Fibroblast of lung (primary cell): Measurements from ENCODE around the gene NPHP1. TPM values are rescaled to one million over a fixed set of nuclear protein-coding genes. Genes with fewer than 3 reads are reported as not detected.

Experiments
- DNase-seq, 2 donors: peaks; one replicate each; pipeline versions ENCODE4 v3.0.0 to v3.0.0-alpha.2; 2010; ENCODE audit warnings: low read depth in 2 of 2
- H2AFZ ChIP-seq: 2 replicates; pipeline ENCODE4 v1.5.1; 2012; ENCODE audit warnings: low read length, control low read depth, inconsistent platforms
- H3K27ac ChIP-seq: 2 replicates; pipeline ENCODE4 v1.5.1; 2011; ENCODE audit warnings: low read length, control low read depth; ENCODE audit not compliant: insufficient read depth
- H3K27me3 ChIP-seq: 2 replicates; pipeline ENCODE4 v1.5.1; 2011; ENCODE audit warnings: mild to moderate bottlenecking, low read length; ENCODE audit not compliant: control insufficient read depth, insufficient read depth
- H3K36me3 ChIP-seq: 2 replicates; pipeline ENCODE4 v1.5.1; 2011; ENCODE audit warnings: low read length; ENCODE audit not compliant: control insufficient read depth, insufficient read depth
- H3K4me1 ChIP-seq: 2 replicates; pipeline ENCODE4 v1.5.1; 2011; ENCODE audit warnings: low read length; ENCODE audit not compliant: control insufficient read depth, insufficient read depth; ENCODE audit errors: extremely low read depth
- H3K4me2 ChIP-seq: 2 replicates; pipeline ENCODE4 v1.5.1; 2011; ENCODE audit warnings: low read length, control low read depth; ENCODE audit not compliant: insufficient read depth; ENCODE audit errors: extremely low read depth
- H3K4me3 ChIP-seq, 4 experiments: fragments of 200-600 bp in 1 of 4; sonication (generic) in 1 of 4; replicated peaks in 1 of 4; 2 replicates each; pipeline ENCODE4 v1.5.1; 2011 to 2016; ENCODE audit warnings: low read length in 4 of 4, low read depth in 3 of 4, mild to moderate bottlenecking in 3 of 4, control low read depth in 2 of 4, inconsistent platforms in 1 of 4, mixed read lengths in 1 of 4; ENCODE audit not compliant: insufficient read depth in 1 of 4; ENCODE audit errors: control extremely low read depth in 1 of 4
- H3K79me2 ChIP-seq: 2 replicates; pipeline ENCODE4 v1.5.1; 2012; ENCODE audit warnings: mild to moderate bottlenecking, low read length, inconsistent platforms; ENCODE audit not compliant: control insufficient read depth, insufficient read depth
- H3K9ac ChIP-seq: 2 replicates; pipeline ENCODE4 v1.5.1; 2011; ENCODE audit warnings: mild to moderate bottlenecking, low read length, control low read depth; ENCODE audit not compliant: insufficient read depth
- H3K9me3 ChIP-seq: 2 replicates; pipeline ENCODE4 v1.5.1; 2012; ENCODE audit warnings: low read depth, low read length; ENCODE audit not compliant: control insufficient read depth, insufficient read depth
- H4K20me1 ChIP-seq: 2 replicates; pipeline ENCODE4 v1.5.1; 2011; ENCODE audit warnings: low read length; ENCODE audit not compliant: control insufficient read depth, insufficient read depth; ENCODE audit errors: extremely low read depth
- EZH2 ChIP-seq: IDR thresholded peaks from 2 replicates; pipeline ENCODE4 v1.5.1; 2012; ENCODE audit warnings: low read length, control low read depth, mild to moderate bottlenecking; ENCODE audit errors: missing control alignments
- polyA plus RNA-seq, 2 donors: library from polyadenylated mRNA; depleted of rRNA in 1 of 2; stranded (reverse) in 1 of 2; unstranded in 1 of 2; fragments of >200 nt; gene quantifications; 2 replicates each; pipeline ENCODE4 v1.2.1, GENCODE V29; 2011 to 2012; ENCODE audit warnings: missing spikeins in 1 of 2
- total RNA-seq: library from RNA; depleted of rRNA; stranded (reverse); fragments of >200 nt; gene quantifications from 2 replicates; pipeline ENCODE4 v1.2.1, GENCODE V29; 2014
- TF ChIP-seq, protein P1 (sequence below), 2 donors: IDR thresholded peaks in 1 of 2; conservative IDR thresholded peaks in 1 of 2; 1 replicate in 1 of 2; 2 replicates in 1 of 2; pipeline ENCODE4 v1.5.1; 2011 to 2012; ENCODE audit warnings: low read length in 2 of 2, control low read depth in 1 of 2, inconsistent platforms in 1 of 2, low read depth in 1 of 2, mild to moderate bottlenecking in 1 of 2

NPHP1 gene
- total and polyA plus RNA-seq, 2 donors (not counting 1 experiment from before 2014, with no cell fraction given), result 5.0 to 5.1 TPM

DNA sequence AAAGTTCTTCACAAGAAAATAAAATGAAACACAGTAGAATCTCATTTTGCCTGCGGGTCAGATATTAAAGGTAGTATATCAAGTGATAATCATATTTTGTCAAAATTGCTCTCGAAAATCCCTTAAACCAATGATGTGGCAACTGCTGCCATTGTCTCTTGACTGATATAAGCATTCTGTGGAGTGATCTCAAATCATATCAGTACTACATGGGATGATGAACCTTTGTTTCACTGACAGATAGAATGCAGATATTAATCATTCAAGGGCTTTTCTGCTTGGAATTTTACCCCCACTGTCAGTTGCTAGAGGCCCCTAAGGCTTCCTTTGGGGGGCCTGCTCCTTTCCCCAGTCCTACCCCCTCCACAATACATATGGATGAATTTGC lies 57.9 kb downstream of the NPHP1 start:
- H3K79me2 ChIP-seq, result no peaks in the 10 kb centered on the region
- no peaks in the 10 kb centered on the region for H4K20me1 ChIP-seq
- DNase-seq, result no peak
- no peak for TF ChIP-seq EZH2
- TF ChIP-seq, protein P1, sequence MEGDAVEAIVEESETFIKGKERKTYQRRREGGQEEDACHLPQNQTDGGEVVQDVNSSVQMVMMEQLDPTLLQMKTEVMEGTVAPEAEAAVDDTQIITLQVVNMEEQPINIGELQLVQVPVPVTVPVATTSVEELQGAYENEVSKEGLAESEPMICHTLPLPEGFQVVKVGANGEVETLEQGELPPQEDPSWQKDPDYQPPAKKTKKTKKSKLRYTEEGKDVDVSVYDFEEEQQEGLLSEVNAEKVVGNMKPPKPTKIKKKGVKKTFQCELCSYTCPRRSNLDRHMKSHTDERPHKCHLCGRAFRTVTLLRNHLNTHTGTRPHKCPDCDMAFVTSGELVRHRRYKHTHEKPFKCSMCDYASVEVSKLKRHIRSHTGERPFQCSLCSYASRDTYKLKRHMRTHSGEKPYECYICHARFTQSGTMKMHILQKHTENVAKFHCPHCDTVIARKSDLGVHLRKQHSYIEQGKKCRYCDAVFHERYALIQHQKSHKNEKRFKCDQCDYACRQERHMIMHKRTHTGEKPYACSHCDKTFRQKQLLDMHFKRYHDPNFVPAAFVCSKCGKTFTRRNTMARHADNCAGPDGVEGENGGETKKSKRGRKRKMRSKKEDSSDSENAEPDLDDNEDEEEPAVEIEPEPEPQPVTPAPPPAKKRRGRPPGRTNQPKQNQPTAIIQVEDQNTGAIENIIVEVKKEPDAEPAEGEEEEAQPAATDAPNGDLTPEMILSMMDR (conservative IDR thresholded peaks at IDR 0.05 in 1 of 2, IDR thresholded peaks at IDR 0.05 in 1 of 2; ENCODE audit: low read depth in 1 of 2, low read length in 2 of 2), result no peak
- peaks cover 12% of the 10 kb centered on the region for H3K4me1 ChIP-seq
- H3K9ac ChIP-seq, result no peak overlapping the region
- H3K9me3 ChIP-seq, result no peaks in the 10 kb centered on the region
- H3K36me3 ChIP-seq, result no peaks in the 10 kb centered on the region
- H3K27ac ChIP-seq, result no peak overlapping the region
- no peak overlapping the region for H3K4me2 ChIP-seq
- no peak overlapping the region for H2AFZ ChIP-seq
- no peak overlapping the region for H3K4me3 ChIP-seq
- no peaks in the 10 kb centered on the region for H3K27me3 ChIP-seq

- no peak overlapping the region for H3K9ac ChIP-seq
- H3K79me2 ChIP-seq, result no peaks in the 10 kb centered on the region
- H3K9me3 ChIP-seq, result no peaks in the 10 kb centered on the region
- no peak for TF ChIP-seq EZH2
- TF ChIP-seq, protein P1 (conservative IDR thresholded peaks at IDR 0.05 in 1 of 2, IDR thresholded peaks at IDR 0.05 in 1 of 2; ENCODE audit: low read depth in 1 of 2, low read length in 2 of 2), result no peak
- H2AFZ ChIP-seq, result no peak overlapping the region
- H3K27ac ChIP-seq, result no peak overlapping the region
- H3K4me1 ChIP-seq, result peaks cover 12% of the 10 kb centered on the region
- no peaks in the 10 kb centered on the region for H4K20me1 ChIP-seq
- no peak overlapping the region for H3K4me2 ChIP-seq
- no peak overlapping the region for H3K4me3 ChIP-seq
- DNase-seq, result no peak
- H3K36me3 ChIP-seq, result no peaks in the 10 kb centered on the region
- no peaks in the 10 kb centered on the region for H3K27me3 ChIP-seq
These were observed 58.4 kb downstream of the NPHP1 start for GRCh38 chr2:110146183-110146944.

GRCh38 chr2:110143982-110144381 lies 60.8 kb downstream of the NPHP1 start:
- H3K79me2 ChIP-seq, result no peaks in the 10 kb centered on the region

More at GRCh38 chr2:110143982-110144381, 60.8 kb downstream of the NPHP1 start:
- Histone ChIP-seq H3K4me1 (peaks cover 3% of the 10 kb centered on the region), H2AFZ (no peak overlapping the region), H3K27me3 (no peaks in the 10 kb centered on the region), H3K36me3 (no peaks in the 10 kb centered on the region), H3K27ac (no peak overlapping the region), H3K4me3 (no peak overlapping the region), H4K20me1 (no peaks in the 10 kb centered on the region), H3K9ac (no peak overlapping the region), H3K9me3 (no peaks in the 10 kb centered on the region), H3K4me2 (no peak overlapping the region)
- DNase-seq, result no peak
- TF ChIP-seq EZH2, result no peak
- TF ChIP-seq, protein P1 (conservative IDR thresholded peaks at IDR 0.05 in 1 of 2, IDR thresholded peaks at IDR 0.05 in 1 of 2; ENCODE audit: low read depth in 1 of 2, low read length in 2 of 2), result no peak
